CD4-positive, alpha-beta T cell treated with Interleukin-4 for 1 hour (primary cell): Measurements from ENCODE around the gene DCLK1.

Experiments used
- DNase-seq, 2 donors: peaks; one replicate each; pipeline ENCODE4 v3.0.0-alpha.2; 2020 to 2022

DCLK1 gene

GRCh38 chr13:36131222-36131930 is at the start of gene DCLK1:
Gene DCLK1 (minus strand): TSS chr13:36131382.
- DNase-seq: no peak

DNA sequence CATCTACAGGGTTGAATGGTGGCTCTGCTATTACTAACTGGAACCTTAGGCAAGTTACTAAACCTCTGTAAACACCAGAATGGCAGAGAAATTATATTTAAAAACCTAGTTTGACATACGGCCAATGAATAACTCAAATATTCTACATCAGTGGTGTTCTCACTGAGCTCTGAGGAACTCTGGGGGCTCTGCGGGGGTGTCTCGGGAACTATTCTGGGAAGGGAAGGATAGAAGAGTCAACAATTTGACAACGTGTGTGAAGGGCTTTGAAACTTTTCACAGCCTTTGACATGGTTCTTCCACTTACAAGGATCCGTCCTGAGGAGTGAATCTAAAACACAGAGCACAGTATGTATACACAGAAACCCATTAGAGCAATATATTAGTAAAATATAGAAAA is 44.4 kb upstream of the DCLK1 start:
- no peak for DNase-seq

DNA sequence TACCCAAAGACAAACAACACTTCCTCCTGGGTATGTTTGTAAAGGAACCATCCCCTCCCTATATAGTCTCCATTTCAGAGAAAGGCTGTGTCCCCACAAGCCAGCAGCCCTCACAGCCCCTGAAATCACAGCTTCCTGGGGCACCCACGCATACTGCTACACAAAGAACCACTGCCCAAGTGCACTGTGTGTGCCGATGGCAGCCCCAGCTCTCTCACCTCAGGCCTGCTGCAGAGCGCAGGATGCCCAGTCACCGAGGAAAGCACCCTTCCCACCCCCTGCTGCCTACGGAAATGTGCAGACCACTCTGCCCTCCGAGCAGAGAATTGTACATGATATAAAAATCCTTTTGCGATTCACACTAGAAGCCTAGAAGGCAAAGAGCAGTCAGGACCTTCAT is 43.7 kb upstream of the DCLK1 start:
- no peak for DNase-seq

DNA sequence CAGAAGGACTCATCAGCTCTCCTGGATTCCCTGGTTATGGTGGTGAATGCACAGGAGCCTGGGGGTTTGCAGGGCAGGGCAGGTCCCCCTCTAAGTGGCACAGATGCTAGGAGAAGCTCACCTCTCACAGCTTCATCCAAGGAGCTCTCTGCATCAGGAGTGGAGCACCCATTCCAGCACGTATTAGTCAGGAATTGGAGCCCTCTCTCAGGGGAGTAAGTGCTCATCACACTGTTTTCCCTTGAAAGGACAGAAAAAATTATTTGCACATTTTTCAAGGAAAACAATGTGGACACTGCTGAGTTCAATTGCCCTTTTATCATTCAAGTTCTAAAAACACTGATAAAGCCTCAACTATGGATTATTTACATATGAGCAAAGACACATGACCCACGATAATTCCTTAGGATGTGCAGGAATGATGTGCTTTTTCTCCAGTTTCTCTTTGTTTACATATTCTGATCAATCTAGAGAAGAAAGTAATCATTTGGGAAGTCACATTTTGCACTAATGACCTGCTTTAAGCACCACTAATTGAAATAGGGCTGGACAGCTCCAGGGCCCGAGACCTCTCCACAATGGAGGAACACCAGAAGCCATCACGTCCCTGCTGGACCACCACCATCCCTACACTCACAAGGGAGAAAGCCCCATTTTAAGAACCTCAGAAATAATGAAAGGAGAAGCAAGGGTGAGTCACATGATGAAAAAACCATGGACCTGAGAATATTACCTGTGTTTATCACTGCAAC is 42.6 kb upstream of the DCLK1 start:
- no peak for DNase-seq

- no peak for DNase-seq
Observed at GRCh38 chr13:36166046-36166445, 34.9 kb upstream of the DCLK1 start.

GRCh38 chr13:36163809-36164308 is 32.7 kb upstream of the DCLK1 start:
- DNase-seq: no peak

- DNase-seq: no peak
Observed at GRCh38 chr13:36163286-36163685, 32.1 kb upstream of the DCLK1 start.

DNA sequence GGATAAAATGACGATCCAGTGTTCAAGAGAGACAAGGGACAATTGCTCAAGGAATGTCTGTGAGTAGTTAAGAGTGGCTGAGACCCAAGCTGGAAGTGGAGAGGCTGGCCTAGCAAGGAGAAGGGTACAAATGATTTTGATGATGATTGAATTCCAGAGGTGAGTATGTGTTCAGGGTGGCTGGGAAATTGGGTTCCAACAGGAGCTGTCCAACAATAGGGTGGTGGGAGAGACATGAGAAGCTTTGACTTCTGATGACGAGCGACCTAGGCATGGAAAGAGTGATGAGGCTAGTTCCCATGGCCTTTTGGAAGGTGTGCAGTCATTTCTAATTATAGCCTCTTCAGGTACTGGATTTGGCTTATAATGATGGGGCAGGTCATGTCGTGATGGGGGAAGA is 29.1 kb upstream of the DCLK1 start:
- DNase-seq: no peak

- no peak for DNase-seq
Observed at GRCh38 chr13:36158611-36159010, 27.4 kb upstream of the DCLK1 start.

DNA sequence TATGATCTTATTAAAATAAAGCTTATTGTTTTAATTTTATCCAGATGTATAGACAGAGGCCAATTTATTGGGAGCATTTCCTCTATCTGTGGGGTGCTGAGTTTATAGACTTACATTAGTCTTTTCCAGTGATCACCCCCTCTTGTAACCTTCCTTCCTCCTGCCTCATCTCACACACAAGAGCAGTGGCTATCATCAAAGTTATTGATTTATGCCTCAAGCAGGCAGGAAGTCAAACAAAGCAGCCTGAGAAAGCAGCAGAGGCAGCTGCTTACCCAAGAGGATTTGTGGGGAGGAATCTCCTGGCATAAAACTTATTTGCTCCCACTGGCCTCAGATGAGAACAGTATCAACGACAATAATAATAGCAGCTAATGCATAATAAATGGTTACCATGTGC is 26.3 kb upstream of the DCLK1 start:
- DNase-seq: no peak

DNA sequence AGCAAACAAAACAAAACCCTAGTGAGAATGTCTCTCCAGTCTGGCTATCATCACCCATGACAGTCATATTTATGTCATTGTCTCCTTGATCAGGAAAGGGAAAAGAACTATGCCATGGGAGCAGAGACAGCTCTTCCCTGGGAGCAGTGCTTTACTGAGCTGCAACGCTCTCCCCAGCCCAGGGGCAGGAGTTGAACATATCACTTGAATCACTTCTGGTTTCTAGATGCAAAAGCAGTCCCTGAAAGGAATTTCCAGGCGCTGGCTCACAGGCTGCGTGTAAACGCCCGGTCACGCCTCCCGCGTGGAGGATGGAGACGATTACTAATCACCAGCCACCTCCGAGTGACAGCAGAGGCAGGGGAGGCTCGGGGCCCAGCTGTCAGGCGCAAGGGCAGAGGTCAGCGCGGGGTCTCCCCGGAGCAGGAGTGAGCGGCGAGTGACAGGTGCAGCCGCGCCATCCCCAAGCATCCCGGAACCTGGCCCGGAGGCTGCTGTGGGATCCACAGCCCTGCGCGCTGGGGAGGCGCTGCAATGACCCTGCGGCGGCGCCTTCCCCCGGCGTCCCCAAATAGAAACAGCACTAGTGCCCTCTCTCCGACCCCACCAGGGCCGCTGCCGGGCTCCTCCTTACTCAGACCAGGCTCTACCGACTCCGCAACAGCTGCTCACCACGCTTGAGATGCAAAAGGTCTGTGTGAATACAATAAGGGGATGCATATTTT is 23.5 kb upstream of the DCLK1 start:
- DNase-seq: no peak

GRCh38 chr13:36151591-36151990 is 20.4 kb upstream of the DCLK1 start:
- no peak for DNase-seq

- DNase-seq: no peak
Observed at GRCh38 chr13:36148446-36148845, 17.3 kb upstream of the DCLK1 start.

- no peak for DNase-seq
Observed at GRCh38 chr13:36147330-36147729, 16.1 kb upstream of the DCLK1 start.

GRCh38 chr13:36146511-36147269 is 15.5 kb upstream of the DCLK1 start:
- no peak for DNase-seq

DNA sequence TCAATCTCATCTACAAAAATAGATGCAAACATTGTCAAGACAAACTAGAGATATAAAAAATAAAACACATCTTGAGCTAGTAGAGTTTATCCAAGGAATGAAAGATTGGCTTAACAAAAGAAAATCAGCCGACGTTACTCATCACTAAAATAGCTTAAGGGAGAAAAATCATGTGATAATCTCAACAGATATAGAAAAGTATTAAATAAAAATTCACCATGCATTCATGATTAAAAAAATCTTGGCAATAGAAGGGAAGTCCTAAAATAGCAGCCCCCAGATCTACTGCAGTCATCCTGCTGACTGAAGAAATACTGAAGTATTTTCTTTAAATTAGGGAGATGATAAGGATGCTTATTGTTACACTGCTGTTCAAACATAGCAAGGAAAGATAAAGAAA is 12.6 kb upstream of the DCLK1 start:
- DNase-seq: no peak

- no peak for DNase-seq
Observed at GRCh38 chr13:36142735-36143134, 11.6 kb upstream of the DCLK1 start.

- DNase-seq: no peak
Observed at GRCh38 chr13:36135876-36136275, 4.7 kb upstream of the DCLK1 start.

GRCh38 chr13:36134632-36135031 is 3.5 kb upstream of the DCLK1 start:
- no peak for DNase-seq

GRCh38 chr13:36133950-36134626 is 2.9 kb upstream of the DCLK1 start:
- no peak for DNase-seq

DNA sequence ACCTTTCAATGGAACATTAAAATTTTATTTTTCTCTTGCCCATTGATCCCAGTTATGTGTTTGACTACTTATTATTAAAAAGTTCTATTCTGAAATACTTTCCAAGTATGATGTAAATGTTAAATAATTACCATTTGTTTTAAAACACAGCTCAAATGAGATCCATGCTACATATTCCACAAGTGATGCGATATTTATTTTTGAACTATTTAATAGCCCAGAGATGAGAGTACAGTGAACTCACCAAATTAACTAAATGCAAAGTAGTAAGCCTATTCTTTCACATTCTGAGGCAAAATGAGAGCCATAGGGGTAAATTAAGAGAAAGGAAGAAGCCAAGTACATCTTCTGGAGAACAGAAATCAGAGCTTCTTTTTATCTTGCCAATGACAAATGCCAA is 1.2 kb upstream of the DCLK1 start:
- no peak for DNase-seq

GRCh38 chr13:36131931-36132297 is 732 bp upstream of the DCLK1 start:
- no peak for DNase-seq
